ENCODE measurements around the gene MAGEA9.
"Not testable (repeated sequence)": the region's sequence is repeated elsewhere in the genome, so short reads cannot be mapped to it uniquely, and the experiment has no call there.

The MAGEA9 gene

DNA sequence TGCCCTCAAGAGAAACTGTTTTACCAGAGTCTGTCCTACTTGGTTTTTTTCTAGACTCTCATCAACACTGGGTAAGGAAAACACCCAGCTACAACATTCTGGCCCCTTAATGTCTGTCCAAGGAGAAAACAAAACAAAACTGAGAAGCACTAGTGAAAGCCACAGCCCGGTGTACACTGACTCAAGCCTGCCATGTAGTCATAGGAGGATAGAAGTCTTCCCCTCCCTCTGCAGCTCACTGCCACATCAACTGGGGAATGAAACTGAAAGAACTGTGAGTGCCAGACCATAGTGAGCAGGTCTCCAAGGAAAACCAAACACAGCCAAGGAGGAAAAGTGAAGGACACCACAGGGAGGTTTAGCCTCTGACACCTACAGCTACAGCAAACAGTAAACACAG, 13.8 kb downstream of the MAGEA9 start:
- not testable (repeated sequence) for H3K4me1 ChIP-seq (ENCODE audit: insufficient read depth, poor library complexity, severe bottlenecking); DNase-seq (ENCODE audit: low spot score); H3K4me3 ChIP-seq (ENCODE audit: severe bottlenecking); H3K27ac ChIP-seq (ENCODE audit: poor library complexity, severe bottlenecking); H3K27me3 ChIP-seq (ENCODE audit: insufficient read depth, poor library complexity, severe bottlenecking); H3K36me3 ChIP-seq (ENCODE audit: low read depth); H3K9me3 ChIP-seq (ENCODE audit: severe bottlenecking)
- peak; percentile 41; the same call in 2 of the 3 replicates for ATAC-seq (ENCODE audit: low read depth)

DNA sequence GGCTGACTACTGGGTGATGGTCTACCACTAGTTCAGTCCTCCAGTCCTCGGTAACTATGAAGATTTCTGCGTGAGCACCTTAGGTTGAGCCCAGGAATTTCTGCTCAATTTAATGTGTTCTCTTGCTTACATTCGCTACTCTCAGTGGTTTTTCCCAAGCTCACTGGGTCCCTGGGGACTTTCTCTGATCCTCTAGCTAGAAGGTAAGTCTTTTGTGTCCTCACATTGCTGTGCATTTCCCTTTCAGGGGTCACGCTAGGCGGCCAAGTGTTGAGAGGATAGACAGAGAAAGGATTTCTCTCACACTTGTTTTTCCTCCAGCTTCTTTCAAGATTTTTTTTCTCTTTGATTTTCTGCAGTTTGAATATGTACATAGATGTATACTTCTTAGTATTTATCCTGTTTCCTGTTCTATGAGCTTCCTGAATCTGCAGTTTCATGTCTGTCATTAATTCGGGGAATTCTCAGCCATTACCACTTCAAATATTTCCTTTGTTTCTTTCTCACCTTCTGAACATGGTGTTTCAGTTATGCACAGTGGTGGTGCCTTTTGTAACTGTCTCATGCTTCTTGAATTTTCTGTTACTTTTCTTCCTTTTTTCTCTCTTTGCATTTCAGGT, 17.5 kb downstream of the MAGEA9 start:
- DNase-seq (ENCODE audit: low spot score) (no peak), ATAC-seq (ENCODE audit: low read depth) (no peak)
- H3K4me1 ChIP-seq (ENCODE audit: insufficient read depth, poor library complexity, severe bottlenecking): no peaks in the 10 kb centered on the region
- no peak overlapping the region for H3K27ac ChIP-seq (ENCODE audit: poor library complexity, severe bottlenecking)
- no peaks in the 10 kb centered on the region for H3K9me3 ChIP-seq (ENCODE audit: severe bottlenecking)
- H3K4me3 ChIP-seq (ENCODE audit: severe bottlenecking): no peak overlapping the region
- H3K27me3 ChIP-seq (ENCODE audit: insufficient read depth, poor library complexity, severe bottlenecking): no peaks in the 10 kb centered on the region
- TF ChIP-seq, protein P1, sequence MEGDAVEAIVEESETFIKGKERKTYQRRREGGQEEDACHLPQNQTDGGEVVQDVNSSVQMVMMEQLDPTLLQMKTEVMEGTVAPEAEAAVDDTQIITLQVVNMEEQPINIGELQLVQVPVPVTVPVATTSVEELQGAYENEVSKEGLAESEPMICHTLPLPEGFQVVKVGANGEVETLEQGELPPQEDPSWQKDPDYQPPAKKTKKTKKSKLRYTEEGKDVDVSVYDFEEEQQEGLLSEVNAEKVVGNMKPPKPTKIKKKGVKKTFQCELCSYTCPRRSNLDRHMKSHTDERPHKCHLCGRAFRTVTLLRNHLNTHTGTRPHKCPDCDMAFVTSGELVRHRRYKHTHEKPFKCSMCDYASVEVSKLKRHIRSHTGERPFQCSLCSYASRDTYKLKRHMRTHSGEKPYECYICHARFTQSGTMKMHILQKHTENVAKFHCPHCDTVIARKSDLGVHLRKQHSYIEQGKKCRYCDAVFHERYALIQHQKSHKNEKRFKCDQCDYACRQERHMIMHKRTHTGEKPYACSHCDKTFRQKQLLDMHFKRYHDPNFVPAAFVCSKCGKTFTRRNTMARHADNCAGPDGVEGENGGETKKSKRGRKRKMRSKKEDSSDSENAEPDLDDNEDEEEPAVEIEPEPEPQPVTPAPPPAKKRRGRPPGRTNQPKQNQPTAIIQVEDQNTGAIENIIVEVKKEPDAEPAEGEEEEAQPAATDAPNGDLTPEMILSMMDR (IDR thresholded peaks at IDR 0.05; ENCODE audit: poor library complexity, severe bottlenecking): no peak
- no peaks in the 10 kb centered on the region for H3K36me3 ChIP-seq (ENCODE audit: low read depth)

- no peaks in the 10 kb centered on the region for H3K4me1 ChIP-seq (ENCODE audit: insufficient read depth, poor library complexity, severe bottlenecking)
- DNase-seq (ENCODE audit: low spot score) (no peak), ATAC-seq (ENCODE audit: low read depth) (no peak)
- H3K36me3 ChIP-seq (ENCODE audit: low read depth): no peaks in the 10 kb centered on the region
- TF ChIP-seq, protein P1 (IDR thresholded peaks at IDR 0.05; ENCODE audit: poor library complexity, severe bottlenecking): no peak
- H3K27ac ChIP-seq (ENCODE audit: poor library complexity, severe bottlenecking): no peak overlapping the region
- H3K4me3 ChIP-seq (ENCODE audit: severe bottlenecking): no peak overlapping the region
- no peaks in the 10 kb centered on the region for H3K9me3 ChIP-seq (ENCODE audit: severe bottlenecking)
- H3K27me3 ChIP-seq (ENCODE audit: insufficient read depth, poor library complexity, severe bottlenecking): no peaks in the 10 kb centered on the region
Observed at GRCh38 chrX:149799938-149800337, 18.2 kb downstream of the MAGEA9 start.

- TF ChIP-seq, protein P1 (IDR thresholded peaks at IDR 0.05; ENCODE audit: poor library complexity, severe bottlenecking): no peak
- Histone ChIP-seq H3K4me1 (ENCODE audit: insufficient read depth, poor library complexity, severe bottlenecking) (no peaks in the 10 kb centered on the region), H3K27ac (ENCODE audit: poor library complexity, severe bottlenecking) (no peak overlapping the region), H3K4me3 (ENCODE audit: severe bottlenecking) (no peak overlapping the region), H3K9me3 (ENCODE audit: severe bottlenecking) (no peaks in the 10 kb centered on the region), H3K27me3 (ENCODE audit: insufficient read depth, poor library complexity, severe bottlenecking) (no peaks in the 10 kb centered on the region), H3K36me3 (ENCODE audit: low read depth) (no peaks in the 10 kb centered on the region)
- no peak for DNase-seq (ENCODE audit: low spot score)
- no peak for ATAC-seq (ENCODE audit: low read depth)
Observed at GRCh38 chrX:149803458-149804062, 21.8 kb downstream of the MAGEA9 start.

DNA sequence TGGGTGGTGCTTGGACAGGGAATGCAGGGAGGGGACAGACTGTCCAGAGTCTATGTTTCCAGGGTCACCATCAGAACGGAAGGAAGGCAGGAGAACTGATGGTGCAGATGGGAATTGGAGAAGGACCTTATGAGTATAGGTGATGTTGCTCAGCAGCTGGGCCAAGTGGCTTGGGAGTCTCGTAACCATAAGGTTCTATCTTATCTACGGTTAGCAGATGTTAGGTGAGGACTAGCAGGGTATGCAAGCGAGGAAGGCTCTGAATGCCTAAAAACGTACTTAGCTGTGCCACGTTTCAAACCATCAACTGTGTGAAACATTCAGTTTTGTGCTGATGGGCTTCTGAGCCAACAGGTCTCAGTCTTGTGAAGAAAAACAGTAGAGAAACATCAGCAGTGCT, 22.4 kb downstream of the MAGEA9 start:
- no peak for DNase-seq (ENCODE audit: low spot score)

More for the DNA sequence above, 22.4 kb downstream of the MAGEA9 start:
- no peaks in the 10 kb centered on the region for H3K36me3 ChIP-seq (ENCODE audit: low read depth)
- no peaks in the 10 kb centered on the region for H3K4me1 ChIP-seq (ENCODE audit: insufficient read depth, poor library complexity, severe bottlenecking)
- TF ChIP-seq, protein P1 (IDR thresholded peaks at IDR 0.05; ENCODE audit: poor library complexity, severe bottlenecking): no peak
- H3K9me3 ChIP-seq (ENCODE audit: severe bottlenecking): no peaks in the 10 kb centered on the region
- no peak overlapping the region for H3K27ac ChIP-seq (ENCODE audit: poor library complexity, severe bottlenecking)
- H3K4me3 ChIP-seq (ENCODE audit: severe bottlenecking): no peak overlapping the region
- H3K27me3 ChIP-seq (ENCODE audit: insufficient read depth, poor library complexity, severe bottlenecking): no peaks in the 10 kb centered on the region
- no peak for ATAC-seq (ENCODE audit: low read depth)

Data from RWPE2 (cell line).